Fibroblast of lung (primary cell): ENCODE data around the gene MB21D2.

Source experiments
- CTCF ChIP-seq, 2 donors: IDR thresholded peaks in 1 of 2; conservative IDR thresholded peaks in 1 of 2; 1 replicate in 1 of 2; 2 replicates in 1 of 2; pipeline ENCODE4 v1.5.1; 2011 to 2012; ENCODE audit warnings: low read length in 2 of 2, control low read depth in 1 of 2, inconsistent platforms in 1 of 2, low read depth in 1 of 2, mild to moderate bottlenecking in 1 of 2
- EZH2 ChIP-seq: IDR thresholded peaks from 2 replicates; pipeline ENCODE4 v1.5.1; 2012; ENCODE audit warnings: low read length, control low read depth, mild to moderate bottlenecking; ENCODE audit errors: missing control alignments

- TF ChIP-seq CTCF (conservative IDR thresholded peaks at IDR 0.05 in 1 of 2, IDR thresholded peaks at IDR 0.05 in 1 of 2; ENCODE audit: low read depth in 1 of 2, low read length in 2 of 2), result no peak
- TF ChIP-seq EZH2, result no peak
Measured at GRCh38 chr3:192905980-192906678, 11.5 kb downstream of the MB21D2 start.
